ENCODE data around the gene SNX25.

GRCh38 chr4:185203486-185204237, 5.7 kb upstream of the SNX25 start, which contains the start of gene CFAP97:
- TF ChIP-seq POLR2A (IDR thresholded peaks at IDR 0.05; ENCODE audit: low read depth, low read length) = peak; percentile 16
- peak; percentile 42; the same call in 1 of the 2 replicates for TF ChIP-seq POLR2AphosphoS5 (IDR thresholded peaks at IDR 0.05; ENCODE audit: low read depth, low read length)
- TF ChIP-seq TAF1 (IDR thresholded peaks at IDR 0.05; ENCODE audit: low read depth, low read length) = no peak; the same call in 1 of the 2 replicates
- TF ChIP-seq POU2F2 (IDR thresholded peaks at IDR 0.05; ENCODE audit: low read depth, low read length) = no peak
- no peak for TF ChIP-seq PAX5 (IDR thresholded peaks at IDR 0.05; ENCODE audit: insufficient read depth, low read length, severe bottlenecking)
